Transverse colon (tissue), 4 donors: Measurements from ENCODE around the gene NTRK3. TPM values are rescaled to one million over a fixed set of nuclear protein-coding genes. Genes with fewer than 3 reads are reported as not detected.

Experiments used
- DNase-seq: peaks from one replicate; pipeline ENCODE4 v3.0.0-alpha.2; 2019
- H3K27ac ChIP-seq, 4 donors: fragments of 200-600 bp; sonication (generic); 2 replicates each; pipeline ENCODE4 v1.5.1; 2016 to 2018; ENCODE audit warnings: inconsistent platforms in 4 of 4
- H3K27me3 ChIP-seq: fragments of 200-600 bp; sonication (generic); 2 replicates; pipeline ENCODE4 v1.5.1; 2017; ENCODE audit warnings: inconsistent platforms
- H3K36me3 ChIP-seq, 4 donors: fragments of 200-600 bp; sonication (generic); 2 replicates each; pipeline ENCODE4 v1.5.1; 2017 to 2019; ENCODE audit warnings: inconsistent platforms in 4 of 4
- H3K4me1 ChIP-seq, 4 donors: fragments of 200-600 bp; sonication (generic); 2 replicates each; pipeline ENCODE4 v1.5.1; 2017 to 2020; ENCODE audit warnings: inconsistent platforms in 4 of 4
- H3K4me3 ChIP-seq, 4 donors: fragments of 200-600 bp; sonication (generic); 1 replicate in 1 of 4; 2 replicates in 3 of 4; pipeline versions ENCODE4 v1.5.1 to v1.6.1; 2017 to 2019; ENCODE audit warnings: inconsistent platforms in 4 of 4
- H3K9me3 ChIP-seq, 2 donors: fragments of 200-600 bp; sonication (generic); 2 replicates each; pipeline ENCODE4 v1.5.1; 2017 to 2019; ENCODE audit warnings: inconsistent platforms in 2 of 2
- EP300 ChIP-seq: sonication (generic); formaldehyde crosslinking; IDR thresholded peaks from one replicate; pipeline ENCODE4 v1.6.1; 2017; ENCODE audit warnings: antibody characterized with exemption, low read depth
- POLR2A ChIP-seq: fragments of 450-650 bp; IDR thresholded peaks from one replicate; pipeline ENCODE4 v1.6.1; 2016; ENCODE audit warnings: antibody characterized with exemption, mild to moderate bottlenecking, moderate library complexity
- POLR2AphosphoS5 ChIP-seq, 3 donors: sonication (generic); formaldehyde crosslinking; IDR thresholded peaks; one replicate each; pipeline ENCODE4 v1.6.1; 2016; ENCODE audit warnings: antibody characterized with exemption in 3 of 3
- WGBS, 2 donors: methylation state at CpG; one replicate each; pipeline ENCODE4 v1.1.5; 2018; ENCODE audit warnings: low coverage in 1 of 2; 5-methylcytosine and 5-hydroxymethylcytosine counted together
- in situ Hi-C, 4 donors: fragments of 200-750 bp; cut with MboI; loops; one replicate each; pipeline versions ENCODE4 v1.15.0 to v1.15.1; 2017; ENCODE audit warnings: low sequenced_read_pairs in 3 of 4, low pct_ligation_motif_present in 1 of 4, low pct_unique_long_range_greater_than_20kb in 1 of 4
- intact Hi-C: fragments of 100-400 bp; cut with DNase I; formaldehyde crosslinking; loops from one replicate; pipeline ENCODE4 v1.15.1; 2023; ENCODE audit warnings: low total_unique reads
- total RNA-seq, 4 donors: library from RNA; depleted of rRNA; stranded (reverse); fragments of >200 nt; gene quantifications; one replicate each; pipeline ENCODE4 v1.1.0, GENCODE V29; 2016
- TF ChIP-seq, protein P1 (sequence below), 5 experiments: fragments of 200-600 bp in 3 of 5; fragments of 450-650 bp in 2 of 5; sonication (generic) in 3 of 5; IDR thresholded peaks; 1 replicate in 2 of 5; 2 replicates in 3 of 5; pipeline ENCODE4 v1.5.1; 2016 to 2017; ENCODE audit warnings: antibody characterized with exemption in 5 of 5, inconsistent platforms in 3 of 5, mild to moderate bottlenecking in 2 of 5, moderate library complexity in 1 of 5

Gene NTRK3
- total RNA-seq, 4 donors from 2014 or later: 1.1 to 2.8 (median 2.4) TPM

DNA sequence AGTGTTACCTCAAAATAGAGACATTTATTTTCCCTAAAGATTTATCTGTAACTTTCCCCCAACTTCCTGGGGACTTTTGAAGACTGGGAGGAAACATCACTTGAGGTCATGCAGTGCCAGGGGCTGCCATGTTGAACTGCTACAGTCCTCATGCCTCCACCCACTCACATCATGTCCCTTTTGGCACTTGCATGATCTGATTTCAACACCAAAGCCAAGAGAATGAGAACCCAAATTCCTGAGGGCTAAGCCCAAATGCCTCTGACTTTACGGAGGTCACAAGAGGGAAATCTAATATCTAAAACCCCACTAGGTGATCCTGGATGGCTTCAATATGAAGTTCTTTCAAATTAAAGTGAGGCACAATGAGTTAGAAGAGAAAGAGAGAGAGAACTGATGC lies 213.1 kb downstream of the NTRK3 start:
- intact Hi-C loops: no loop called here
- TF ChIP-seq POLR2A (no peak), POLR2AphosphoS5 (IDR thresholded peaks at IDR 0.05) (no peak)
- H3K27me3 ChIP-seq: no peaks in the 10 kb centered on the region
- H3K9me3 ChIP-seq: no peaks in the 10 kb centered on the region
- no peak overlapping the region for H3K4me3 ChIP-seq
- no peaks in the 10 kb centered on the region for H3K4me1 ChIP-seq
- 77 to 100% methylated on average over 1 of the region's 1 CpG for WGBS, 2 donors
- no peaks in the 10 kb centered on the region for H3K36me3 ChIP-seq
- in situ Hi-C loops: no loop called here
- H3K27ac ChIP-seq: no peak overlapping the region
- no peak for DNase-seq

DNA sequence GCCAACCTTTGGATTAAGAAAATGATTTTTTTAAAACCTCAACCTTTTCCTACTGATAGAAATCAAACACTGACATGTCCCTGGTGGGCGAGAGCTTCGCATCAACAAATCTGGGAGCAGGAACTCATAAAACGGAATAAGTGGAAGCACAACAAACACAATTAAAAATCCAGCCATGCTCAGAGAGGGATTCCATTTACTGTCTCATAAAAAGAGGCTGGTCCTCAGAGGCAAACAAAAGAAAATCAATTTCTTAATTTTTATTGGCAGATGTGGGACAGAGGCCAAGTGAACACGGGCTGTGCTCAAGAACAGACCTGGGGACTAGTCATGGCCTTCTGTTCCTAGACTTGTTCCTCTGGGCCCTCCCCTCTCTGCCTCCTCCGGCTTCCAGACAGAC lies 214.5 kb downstream of the NTRK3 start:
- intact Hi-C loops: no loop called here

GRCh38 chr15:88040516-88040915 lies 216.0 kb downstream of the NTRK3 start:
- Histone ChIP-seq H3K27me3 (no peaks in the 10 kb centered on the region), H3K4me1 (no peaks in the 10 kb centered on the region), H3K27ac (no peak overlapping the region), H3K4me3 (no peak overlapping the region), H3K36me3 (no peaks in the 10 kb centered on the region), H3K9me3 (no peaks in the 10 kb centered on the region)
- TF ChIP-seq, protein P1, sequence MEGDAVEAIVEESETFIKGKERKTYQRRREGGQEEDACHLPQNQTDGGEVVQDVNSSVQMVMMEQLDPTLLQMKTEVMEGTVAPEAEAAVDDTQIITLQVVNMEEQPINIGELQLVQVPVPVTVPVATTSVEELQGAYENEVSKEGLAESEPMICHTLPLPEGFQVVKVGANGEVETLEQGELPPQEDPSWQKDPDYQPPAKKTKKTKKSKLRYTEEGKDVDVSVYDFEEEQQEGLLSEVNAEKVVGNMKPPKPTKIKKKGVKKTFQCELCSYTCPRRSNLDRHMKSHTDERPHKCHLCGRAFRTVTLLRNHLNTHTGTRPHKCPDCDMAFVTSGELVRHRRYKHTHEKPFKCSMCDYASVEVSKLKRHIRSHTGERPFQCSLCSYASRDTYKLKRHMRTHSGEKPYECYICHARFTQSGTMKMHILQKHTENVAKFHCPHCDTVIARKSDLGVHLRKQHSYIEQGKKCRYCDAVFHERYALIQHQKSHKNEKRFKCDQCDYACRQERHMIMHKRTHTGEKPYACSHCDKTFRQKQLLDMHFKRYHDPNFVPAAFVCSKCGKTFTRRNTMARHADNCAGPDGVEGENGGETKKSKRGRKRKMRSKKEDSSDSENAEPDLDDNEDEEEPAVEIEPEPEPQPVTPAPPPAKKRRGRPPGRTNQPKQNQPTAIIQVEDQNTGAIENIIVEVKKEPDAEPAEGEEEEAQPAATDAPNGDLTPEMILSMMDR (IDR thresholded peaks at IDR 0.05): no peak
- TF ChIP-seq POLR2AphosphoS5 (IDR thresholded peaks at IDR 0.05) (no peak), POLR2A (no peak), EP300 (no peak)
- 42% methylated on average over 1 of the region's 1 CpG; no CpG with 5 or more reads in 1 of the 2 donors for WGBS, 2 donors
- intact Hi-C loops (no loop called here), in situ Hi-C loops (no loop called here)
- no peak for DNase-seq

More for the DNA sequence above, 214.5 kb downstream of the NTRK3 start:
- WGBS, 2 donors: 49 to 61% methylated on average over 3 to 5 of the region's 5 CpGs
- TF ChIP-seq POLR2AphosphoS5 (IDR thresholded peaks at IDR 0.05) (no peak), EP300 (no peak), POLR2A (no peak)
- TF ChIP-seq, protein P1 (IDR thresholded peaks at IDR 0.05): no peak
- H3K36me3 ChIP-seq: no peaks in the 10 kb centered on the region
- DNase-seq: no peak
- no peak overlapping the region for H3K4me3 ChIP-seq
- H3K27ac ChIP-seq: no peak overlapping the region
- H3K4me1 ChIP-seq: no peaks in the 10 kb centered on the region
- H3K9me3 ChIP-seq: no peaks in the 10 kb centered on the region
- in situ Hi-C loops: no loop called here
- H3K27me3 ChIP-seq: no peaks in the 10 kb centered on the region

DNA sequence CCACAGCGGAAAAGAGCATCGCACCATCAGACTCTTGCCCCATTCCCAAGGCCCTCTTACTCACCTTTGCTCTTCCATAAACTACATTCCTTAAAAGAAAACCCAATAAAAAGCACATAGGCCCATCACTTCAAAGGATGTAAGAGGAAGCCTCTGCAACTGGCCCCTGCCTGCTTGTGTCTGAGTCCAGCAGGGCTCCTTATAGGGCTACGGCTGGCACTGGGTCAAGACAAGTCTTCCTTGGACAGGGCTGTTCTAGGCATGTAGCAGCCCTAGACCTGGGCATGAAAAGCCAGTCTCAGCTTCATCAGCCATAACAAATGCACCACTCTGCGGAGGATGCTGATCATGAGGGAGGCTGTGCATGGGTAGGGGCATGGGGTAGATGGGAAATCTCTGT lies 218.3 kb downstream of the NTRK3 start:
- Histone ChIP-seq H3K27me3 (no peaks in the 10 kb centered on the region), H3K9me3 (no peaks in the 10 kb centered on the region), H3K27ac (no peak overlapping the region), H3K36me3 (no peaks in the 10 kb centered on the region), H3K4me3 (no peak overlapping the region), H3K4me1 (no peaks in the 10 kb centered on the region)
- TF ChIP-seq POLR2AphosphoS5 (IDR thresholded peaks at IDR 0.05): no peak
- no peak for TF ChIP-seq EP300
- TF ChIP-seq POLR2A: no peak
- TF ChIP-seq, protein P1 (IDR thresholded peaks at IDR 0.05): no peak
- in situ Hi-C loops (no loop called here), intact Hi-C loops (no loop called here)
- WGBS, 2 donors: 69 to 92% methylated on average over 3 to 4 of the region's 4 CpGs
- no peak for DNase-seq

- H3K4me3 ChIP-seq: no peak overlapping the region
- no peak for TF ChIP-seq POLR2A
- TF ChIP-seq POLR2AphosphoS5 (IDR thresholded peaks at IDR 0.05): no peak
- TF ChIP-seq, protein P1 (IDR thresholded peaks at IDR 0.05): no peak
- TF ChIP-seq EP300: no peak
- no peaks in the 10 kb centered on the region for H3K9me3 ChIP-seq
- DNase-seq: no peak
- H3K36me3 ChIP-seq: no peaks in the 10 kb centered on the region
- no peaks in the 10 kb centered on the region for H3K27me3 ChIP-seq
- WGBS, 2 donors: 28 to 41% methylated on average over 4 to 9 of the region's 9 CpGs
- H3K27ac ChIP-seq: no peak overlapping the region
- intact Hi-C loops: no loop called here
- H3K4me1 ChIP-seq: no peaks in the 10 kb centered on the region
- in situ Hi-C loops: no loop called here
These were observed 220.2 kb downstream of the NTRK3 start for GRCh38 chr15:88036154-88036839.
